ENCODE results near the gene CSAD. TPM values are rescaled to one million over a fixed set of nuclear protein-coding genes. Genes with fewer than 3 reads are reported as not detected.
"Not testable (repeated sequence)": the region's sequence is repeated elsewhere in the genome, so short reads cannot be mapped to it uniquely, and the experiment has no call there.

The CSAD gene
- total RNA-seq, 1 donor from 2014 or later = 30.7 TPM

DNA sequence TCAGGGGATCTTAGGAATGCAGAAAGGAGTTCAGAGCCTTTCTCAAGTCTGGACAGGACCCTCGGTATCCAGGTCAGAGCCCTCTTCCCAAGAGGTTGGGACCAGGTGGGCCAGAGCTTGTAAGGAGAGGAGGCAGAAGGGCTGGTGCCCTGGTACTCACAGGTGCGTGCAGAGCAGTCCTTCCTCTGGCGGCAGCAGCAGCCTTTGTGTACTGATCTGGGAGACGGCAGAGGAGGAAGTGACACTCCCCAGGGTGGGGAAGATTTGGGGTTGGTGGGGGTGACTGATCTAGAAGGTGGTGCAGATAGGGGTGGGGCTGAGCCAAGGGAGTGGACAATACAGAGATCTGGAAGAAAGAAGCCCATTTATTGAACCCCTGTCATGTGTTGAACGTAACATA lies 26.3 kb upstream of the CSAD start, which contains the start of gene ITGB7:
Gene ITGB7, minus strand, starts transcription at position 210 of the 400 bp plus-strand sequence. CDS start 6,808 bp downstream, outside the sequence.
- H3K36me3 ChIP-seq = peaks cover 23 to 25% of the 10 kb centered on the region in 2 donors
- DNase-seq (ENCODE audit: low spot score in 2 of 2) = no peak
- intact Hi-C loops (cut with DNase I) = no loop called here
- H3K9me3 ChIP-seq = no peaks in the 10 kb centered on the region
- H3K4me1 ChIP-seq = peaks cover 0 to 4% of the 10 kb centered on the region in 2 donors
- H3K4me3 ChIP-seq = peak within 1 kb of the TSS in 1 of 2 donors; percentile 11
- no peak for TF ChIP-seq CTCF (IDR thresholded peaks at IDR 0.05)
- H3K27me3 ChIP-seq = no peaks in the 10 kb centered on the region
- no peak within 1 kb of the TSS for H3K27ac ChIP-seq

DNA sequence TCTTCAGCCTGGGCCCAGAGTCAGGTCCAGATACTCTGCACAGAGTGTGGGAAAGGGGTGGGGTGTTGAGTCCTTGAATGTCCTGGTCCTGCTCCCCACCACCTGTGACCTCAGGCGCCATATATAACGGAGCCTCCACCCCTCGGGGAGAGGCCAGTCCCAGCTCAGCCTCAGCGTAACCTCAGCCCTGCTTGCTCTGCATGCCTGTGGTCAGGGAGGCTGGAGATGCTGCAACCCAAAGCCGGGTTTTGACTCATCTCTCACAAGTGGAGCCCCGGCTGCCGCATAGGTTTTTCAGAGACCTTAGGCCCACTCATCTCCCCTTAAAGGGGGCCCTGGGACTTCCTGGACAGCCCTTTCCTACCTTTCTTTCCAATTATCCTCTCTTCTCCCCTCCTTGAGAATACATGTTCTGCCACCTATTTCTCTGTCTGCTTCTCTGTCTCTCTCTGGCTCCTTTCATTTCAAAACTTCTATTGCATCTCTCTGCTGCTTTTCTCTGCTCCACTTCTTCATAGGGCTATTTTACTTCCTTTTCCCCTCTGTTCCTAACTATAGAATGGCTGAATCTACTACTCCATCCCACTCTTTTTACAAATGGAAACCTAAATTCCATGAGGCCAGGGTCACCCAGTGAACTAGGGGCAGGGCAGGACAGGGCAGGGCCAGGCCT lies 25.2 kb upstream of the CSAD start:
- Histone ChIP-seq H3K27ac (no peak overlapping the region), H3K27me3 (no peaks in the 10 kb centered on the region), H3K4me1 (peaks cover 0 to 7% of the 10 kb centered on the region in 2 donors), H3K4me3 (no peak overlapping the region), H3K9me3 (no peaks in the 10 kb centered on the region), H3K36me3 (peaks cover 11 to 14% of the 10 kb centered on the region in 2 donors)
- no peak for TF ChIP-seq CTCF (IDR thresholded peaks at IDR 0.05)
- intact Hi-C loops (cut with DNase I) = no loop called here
- DNase-seq (ENCODE audit: low spot score in 2 of 2) = no peak

- Histone ChIP-seq H3K9me3 (no peaks in the 10 kb centered on the region), H3K36me3 (no peaks in the 10 kb centered on the region), H3K4me3 (no peak overlapping the region), H3K27me3 (no peaks in the 10 kb centered on the region), H3K27ac (no peak overlapping the region), H3K4me1 (peaks cover 0 to 8% of the 10 kb centered on the region in 2 donors)
- no peak for TF ChIP-seq CTCF (IDR thresholded peaks at IDR 0.05)
- intact Hi-C loops (cut with DNase I) = no loop called here
- DNase-seq (ENCODE audit: low spot score in 2 of 2) = no peak
These were observed 23.6 kb upstream of the CSAD start for GRCh38 chr12:53204351-53204750.

GRCh38 chr12:53202316-53202715 lies 21.6 kb upstream of the CSAD start:
- H3K9me3 ChIP-seq; DNase-seq (ENCODE audit: low spot score in 2 of 2); H3K4me3 ChIP-seq; intact Hi-C loops (cut with DNase I); H3K27ac ChIP-seq; H3K36me3 ChIP-seq; H3K27me3 ChIP-seq; H3K4me1 ChIP-seq: not testable (repeated sequence)

DNA sequence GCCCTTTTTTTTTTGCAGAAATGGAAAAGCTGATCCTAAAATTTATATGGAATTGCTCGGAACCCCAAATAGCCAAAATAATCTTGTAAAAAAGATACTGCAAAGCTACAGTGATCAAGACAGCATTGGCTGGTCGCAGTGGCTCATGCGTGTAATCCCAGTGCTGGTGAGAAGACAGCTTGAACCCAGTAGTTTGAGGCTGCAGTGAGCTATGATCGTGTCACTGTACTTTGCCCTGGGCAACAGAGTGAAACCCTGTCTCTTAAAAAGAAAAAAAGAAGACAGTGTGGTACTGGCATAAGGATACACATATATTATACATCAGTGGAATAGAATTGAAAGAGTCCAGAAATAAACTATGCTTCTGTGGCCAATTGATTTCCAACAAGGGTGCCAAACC lies 20.9 kb upstream of the CSAD start:
- no peak for DNase-seq (ENCODE audit: low spot score in 2 of 2)
- Histone ChIP-seq H3K27ac (peak overlapping the region in 1 of 2 donors; percentile 48), H3K36me3 (no peaks in the 10 kb centered on the region), H3K4me1 (peaks cover 3 to 8% of the 10 kb centered on the region in 2 donors), H3K27me3 (no peaks in the 10 kb centered on the region), H3K9me3 (no peaks in the 10 kb centered on the region), H3K4me3 (no peak overlapping the region)
- intact Hi-C loops (cut with DNase I) = no loop called here
- no peak for TF ChIP-seq CTCF (IDR thresholded peaks at IDR 0.05)

- TF ChIP-seq CTCF (IDR thresholded peaks at IDR 0.05) = no peak
- Histone ChIP-seq H3K27ac (peak overlapping the region; percentile 47 to 48), H3K4me3 (no peak overlapping the region), H3K9me3 (no peaks in the 10 kb centered on the region), H3K4me1 (peaks cover 3 to 8% of the 10 kb centered on the region in 2 donors), H3K27me3 (no peaks in the 10 kb centered on the region), H3K36me3 (no peaks in the 10 kb centered on the region)
- intact Hi-C loops (cut with DNase I) = no loop called here
- no peak for DNase-seq (ENCODE audit: low spot score in 2 of 2)
These were observed 20.4 kb upstream of the CSAD start for GRCh38 chr12:53201177-53201541.

All from ascending aorta (tissue), 2 donors.